Activated CD8-positive, alpha-beta memory T cell treated with anti-CD3 and anti-CD28 coated beads, Interleukin-2, amount 50 U/mL, for 4 hours (primary cell): ENCODE measurements around the gene PTTG1IP.
"Not testable (repeated sequence)": the region's sequence is repeated elsewhere in the genome, so short reads cannot be mapped to it uniquely, and the experiment has no call there.

Experiments
- DNase-seq: peaks from one replicate; pipeline ENCODE4 v3.0.0-alpha.2; 2020

PTTG1IP gene

DNA sequence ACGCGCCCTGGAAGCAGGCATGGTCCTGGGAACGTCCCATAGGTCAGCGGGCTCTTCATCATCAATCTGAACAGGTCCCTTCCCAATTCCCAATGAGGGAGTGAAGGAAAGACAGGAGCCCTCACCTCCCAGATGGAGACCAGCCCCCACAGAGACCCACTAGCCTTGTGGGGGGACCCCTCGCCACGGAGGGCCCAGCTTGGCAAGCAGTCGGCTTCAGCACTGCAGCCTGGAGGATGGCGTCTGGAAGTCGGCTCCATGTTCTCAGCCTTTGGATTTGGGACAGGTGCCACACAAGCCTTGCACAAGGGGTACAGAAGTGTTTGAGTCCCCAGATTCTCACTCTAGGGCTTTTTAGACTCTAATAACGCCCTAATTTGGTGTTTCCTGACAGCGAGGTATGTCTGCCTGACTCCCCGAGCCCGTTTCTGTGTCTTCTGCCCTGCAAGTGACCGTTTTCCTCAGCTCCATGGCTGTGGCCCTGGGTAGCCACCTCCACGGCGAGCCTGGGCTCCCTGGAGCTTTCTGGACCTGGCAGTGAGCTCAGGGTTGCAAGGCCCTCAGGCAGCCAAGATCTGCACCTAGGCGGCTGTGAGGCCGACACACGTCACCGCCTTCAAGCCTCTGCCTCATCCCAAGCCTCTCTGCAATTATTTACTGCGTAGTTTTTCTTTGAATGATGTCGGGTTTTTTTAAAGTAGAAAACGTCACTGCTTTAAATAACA lies 30.6 kb downstream of the PTTG1IP start:
- DNase-seq, result no peak

DNA sequence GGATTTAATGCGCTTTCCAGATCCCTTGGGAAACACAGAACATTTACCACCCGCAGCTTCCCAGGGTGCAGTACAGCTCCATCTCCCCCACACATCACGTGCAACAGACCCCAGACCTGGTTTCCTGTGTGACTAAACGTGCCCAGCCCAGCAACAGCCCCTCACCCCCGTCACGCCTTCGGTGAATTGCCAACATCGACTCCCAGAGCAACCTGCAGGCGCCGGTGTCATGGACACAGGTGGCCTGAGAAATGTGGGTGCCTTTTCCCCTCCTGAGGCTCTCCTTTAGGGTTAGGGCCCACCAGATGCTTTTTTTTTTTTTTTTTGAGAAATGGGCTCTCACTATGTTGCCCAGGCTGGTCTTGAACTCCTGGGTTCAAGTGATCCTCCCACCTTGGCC lies 31.4 kb downstream of the PTTG1IP start:
- no peak for DNase-seq

DNA sequence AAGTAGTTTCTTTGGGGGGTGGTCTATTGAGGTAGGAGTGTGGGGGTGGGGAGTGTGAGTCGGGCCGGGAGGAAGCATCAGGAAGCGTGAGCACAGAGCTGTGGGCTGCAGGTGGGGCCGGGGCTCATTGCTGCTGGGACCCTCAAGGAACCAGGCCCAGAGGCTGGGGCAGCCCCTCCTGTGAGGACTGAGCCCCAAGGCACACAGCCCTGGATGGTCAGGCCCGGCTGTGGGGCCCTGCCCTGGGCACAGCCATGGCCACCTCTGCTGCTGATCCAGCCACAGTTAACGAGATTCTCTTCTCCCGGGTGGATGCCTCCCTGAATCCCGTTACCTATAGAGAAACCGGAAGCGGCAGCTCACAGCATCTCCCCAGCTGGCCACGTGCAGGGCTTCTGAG lies 32.7 kb downstream of the PTTG1IP start:
- DNase-seq, result no peak

DNA sequence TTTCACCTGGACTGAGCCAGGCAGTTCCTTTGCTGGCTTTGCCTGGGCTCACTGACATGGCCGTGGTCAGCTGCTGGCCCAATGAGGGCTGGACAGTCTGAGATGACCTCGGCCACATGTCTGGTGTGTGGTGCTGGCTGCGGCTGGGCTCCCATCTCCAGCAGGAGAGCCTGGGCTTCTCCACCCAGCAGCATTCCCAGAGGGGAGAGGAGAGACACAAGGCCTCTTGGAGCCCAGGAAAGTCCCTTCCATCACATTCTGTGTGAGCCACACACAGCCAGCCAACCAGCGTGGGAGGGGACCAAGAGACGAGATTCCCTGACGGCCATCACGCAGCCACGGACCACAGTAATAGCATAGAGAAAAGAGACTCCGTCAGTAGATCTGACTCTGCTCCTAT lies 34.5 kb downstream of the PTTG1IP start:
- no peak for DNase-seq

DNA sequence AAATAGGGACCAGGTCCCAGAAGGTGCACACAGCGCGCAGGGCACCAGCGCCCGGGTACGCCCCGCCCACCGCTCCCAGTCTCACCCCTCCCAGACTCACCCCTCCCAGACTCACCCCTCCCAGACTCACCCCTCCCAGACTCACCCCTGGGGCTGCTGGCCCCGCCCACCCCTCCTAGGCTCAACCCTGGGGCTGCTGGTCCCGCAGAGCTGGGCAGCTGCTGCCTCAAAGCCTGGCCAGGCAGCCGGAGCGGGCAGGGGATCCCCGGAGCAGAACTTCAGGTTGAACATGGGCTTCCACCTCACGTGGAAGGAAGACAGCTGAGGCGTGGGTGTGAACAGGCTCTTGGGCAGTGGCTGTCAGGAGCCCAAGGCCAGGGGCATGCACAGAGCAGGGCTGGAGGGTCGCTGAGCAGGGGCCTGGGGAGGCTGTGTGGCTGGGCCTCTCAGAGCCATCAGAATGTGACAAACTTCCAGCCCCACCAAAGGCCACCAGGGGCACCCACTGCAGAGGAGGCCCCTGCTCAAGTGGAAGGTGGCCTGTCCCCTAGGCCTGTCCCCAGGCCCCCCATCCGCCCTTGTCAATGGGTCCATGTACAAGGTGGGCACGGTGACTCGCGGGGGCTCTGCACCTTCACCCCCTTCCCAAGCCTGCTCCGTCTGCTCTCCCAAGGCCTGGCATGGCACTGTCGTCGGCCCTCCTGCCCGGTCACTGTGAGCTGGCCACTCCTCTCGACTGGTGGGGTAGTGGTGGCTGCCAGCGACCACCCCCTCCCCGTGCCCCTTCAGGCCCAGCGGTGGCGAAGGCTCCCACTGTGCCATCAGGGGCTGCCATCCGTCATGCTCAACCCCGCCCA lies 35.2 kb downstream of the PTTG1IP start:
- no peak for DNase-seq

DNA sequence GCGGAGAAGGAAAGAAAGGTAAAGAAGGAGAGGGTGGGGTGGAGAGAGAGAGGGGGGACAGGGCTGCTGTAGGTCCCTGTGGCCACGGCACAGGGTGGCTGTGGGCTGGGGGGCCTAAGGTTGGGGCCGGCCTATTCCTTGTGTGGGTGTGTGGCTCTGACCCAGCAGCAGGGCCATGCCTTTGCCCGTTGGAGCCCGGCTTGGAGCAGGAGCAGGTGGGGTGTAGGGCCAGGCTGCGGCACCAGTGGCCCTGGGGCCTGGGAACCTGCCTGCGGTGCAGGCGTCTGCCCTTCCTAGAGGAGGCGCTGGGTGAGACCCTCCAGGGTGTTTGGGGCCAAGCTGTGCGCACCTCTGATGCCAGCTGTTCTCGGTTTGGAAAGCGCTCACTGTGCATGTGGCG lies 36.0 kb downstream of the PTTG1IP start:
- DNase-seq, result no peak

DNA sequence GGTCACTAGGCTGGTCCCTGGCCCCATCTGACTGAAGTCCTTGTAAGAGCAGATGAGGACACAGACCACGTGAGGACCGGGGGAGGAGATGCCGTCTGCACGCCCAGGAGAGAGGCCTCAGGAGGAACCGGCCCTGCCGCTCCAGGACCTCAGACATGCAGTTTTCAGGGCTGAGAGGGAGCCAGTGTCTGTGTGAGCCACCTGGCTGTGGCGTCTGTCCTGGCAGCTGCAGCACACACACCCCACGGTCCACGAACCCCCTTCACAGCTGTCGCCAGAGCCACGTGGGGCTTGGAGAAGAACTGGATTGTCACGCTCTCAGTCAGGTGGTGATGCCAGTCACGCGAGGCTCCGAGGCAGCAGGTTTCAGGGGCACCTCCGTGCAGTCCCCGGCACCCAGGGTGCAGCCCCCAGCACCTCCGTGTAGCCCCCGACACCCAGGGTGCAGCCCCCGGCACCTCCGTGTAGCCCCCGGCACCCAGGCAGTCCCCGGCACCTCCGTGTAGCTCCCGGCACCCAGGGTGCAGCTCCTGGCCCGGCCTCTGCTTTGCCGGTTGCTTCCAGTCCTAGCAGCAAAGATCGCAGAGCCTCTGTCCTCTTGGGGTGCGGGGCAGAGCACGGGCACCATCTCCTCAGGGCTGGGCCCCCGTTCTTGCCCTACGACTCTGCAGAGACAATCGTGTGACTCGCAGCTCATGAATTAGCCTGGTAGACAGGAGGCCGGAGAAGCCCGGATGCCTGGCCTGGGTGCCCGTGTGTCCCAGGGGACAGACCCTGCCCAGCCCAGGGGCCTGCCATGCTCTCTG lies 36.6 kb downstream of the PTTG1IP start:
- DNase-seq, result no peak

DNA sequence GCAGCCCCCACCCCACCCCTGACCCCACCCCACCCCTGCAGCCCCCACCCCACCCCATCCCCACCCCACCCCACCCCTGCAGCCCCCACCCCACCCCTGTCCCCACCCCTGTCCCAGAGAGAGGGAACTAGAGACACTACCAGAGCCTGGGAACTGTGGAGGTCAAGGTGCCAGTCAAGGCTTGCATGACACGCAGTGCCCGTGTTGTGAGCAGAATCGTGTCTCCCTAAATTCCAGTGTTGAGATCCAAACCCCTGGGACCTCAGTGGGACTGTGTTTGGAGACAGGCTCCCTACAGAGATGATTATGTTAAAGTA lies 37.2 kb downstream of the PTTG1IP start:
- DNase-seq, result no peak

DNA sequence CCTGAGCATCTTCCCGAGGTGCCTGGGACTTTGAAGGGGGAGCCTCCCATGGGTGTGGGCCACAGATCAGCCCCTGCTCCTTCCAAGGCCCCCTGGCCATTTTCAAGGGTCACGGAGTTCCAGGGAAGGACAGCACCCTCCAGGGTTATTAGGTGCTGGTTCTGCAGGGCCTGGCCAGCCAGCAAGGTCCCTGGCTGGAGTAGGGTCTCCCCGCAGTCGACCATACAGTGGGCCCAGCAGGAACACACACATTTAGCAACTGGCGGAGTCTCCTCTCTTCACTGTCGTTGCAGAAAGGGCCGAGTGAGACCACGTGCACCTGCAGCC lies 37.9 kb downstream of the PTTG1IP start:
- DNase-seq, result no peak

DNA sequence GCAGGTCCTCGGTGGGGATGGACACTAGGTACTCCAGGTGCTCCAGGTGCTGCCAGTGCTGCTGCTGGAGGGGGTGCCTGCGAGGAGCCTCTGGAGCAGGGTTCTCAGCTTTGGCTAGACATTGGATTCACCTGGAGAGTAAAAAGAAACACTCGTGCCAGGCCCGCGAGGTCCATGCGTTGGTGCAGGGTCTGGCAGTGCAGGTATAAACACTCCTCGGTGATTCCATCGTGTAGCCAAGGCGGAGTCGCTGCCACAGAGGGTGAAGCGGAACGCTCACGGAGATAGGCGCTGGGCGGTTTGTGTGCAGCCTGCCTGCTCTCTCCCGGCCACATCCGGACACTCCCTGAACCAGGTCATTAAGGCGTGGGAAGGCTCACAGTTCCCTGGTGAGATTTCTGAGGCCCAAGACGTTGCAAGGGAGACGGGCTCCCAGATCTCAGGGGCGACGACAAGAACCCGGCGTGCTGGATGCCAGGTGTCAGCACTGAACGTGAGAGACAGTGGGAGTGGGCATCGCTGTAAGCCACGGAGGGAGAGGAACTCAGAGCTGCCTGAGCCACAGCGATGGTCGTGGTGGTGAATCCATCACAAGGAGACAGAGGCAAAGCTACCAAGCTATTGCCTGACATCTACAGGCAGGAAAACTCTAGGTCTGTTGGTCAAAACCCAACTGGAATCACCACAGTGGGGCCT lies 38.4 kb downstream of the PTTG1IP start:
- DNase-seq, result no peak

DNA sequence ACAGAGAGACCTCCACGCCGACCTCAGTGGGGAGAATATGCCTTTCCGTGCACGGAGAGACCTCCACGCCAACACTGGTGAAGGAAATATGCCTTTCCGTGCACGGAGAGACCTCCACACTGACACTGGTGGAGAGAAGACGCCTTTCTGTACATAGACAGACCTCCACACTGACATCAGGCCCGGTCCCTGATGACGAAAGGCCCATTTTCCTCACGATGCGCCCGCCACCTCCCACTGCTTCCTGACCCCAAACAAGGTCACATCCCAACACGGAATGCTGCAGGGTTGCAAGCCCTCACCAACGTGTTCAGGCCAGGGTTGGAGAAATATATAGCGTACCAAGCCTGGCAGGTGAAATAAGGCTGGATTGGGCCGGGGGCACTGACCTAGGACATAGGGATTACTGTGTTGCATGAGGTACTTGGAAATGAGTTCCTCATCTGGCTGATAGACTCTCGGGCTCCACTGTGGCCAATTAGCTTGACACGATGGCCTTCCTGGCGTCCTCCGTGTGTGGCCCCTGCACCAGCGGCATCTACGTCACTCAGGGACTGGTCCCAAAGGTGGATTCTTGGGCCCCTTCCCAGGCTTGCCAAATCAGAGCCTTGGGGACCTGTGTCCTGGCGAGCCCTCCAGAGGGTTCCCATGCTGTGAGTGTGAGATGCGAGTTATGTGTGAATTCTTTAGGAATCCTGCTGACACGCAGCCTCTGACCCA lies 39.1 kb downstream of the PTTG1IP start:
- DNase-seq, result no peak

DNA sequence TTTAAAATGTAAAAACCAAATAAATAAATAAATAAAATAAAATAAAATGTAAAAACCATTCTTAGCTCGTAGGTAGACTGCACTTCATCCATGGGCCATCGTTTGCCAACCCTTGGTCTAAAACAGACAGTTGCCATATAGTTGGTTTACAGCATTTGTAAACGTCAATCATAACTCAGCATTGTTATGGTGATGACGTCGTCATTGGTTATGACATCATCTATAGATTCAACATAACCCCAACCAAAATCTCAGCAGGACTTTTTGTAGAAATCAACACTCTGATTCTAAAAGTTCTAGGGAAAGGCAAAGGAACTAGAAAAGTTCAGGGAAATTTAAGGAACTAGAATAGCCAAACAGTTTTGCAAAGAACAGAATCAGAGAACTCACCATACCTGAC lies 39.8 kb downstream of the PTTG1IP start:
- DNase-seq, result no peak

DNA sequence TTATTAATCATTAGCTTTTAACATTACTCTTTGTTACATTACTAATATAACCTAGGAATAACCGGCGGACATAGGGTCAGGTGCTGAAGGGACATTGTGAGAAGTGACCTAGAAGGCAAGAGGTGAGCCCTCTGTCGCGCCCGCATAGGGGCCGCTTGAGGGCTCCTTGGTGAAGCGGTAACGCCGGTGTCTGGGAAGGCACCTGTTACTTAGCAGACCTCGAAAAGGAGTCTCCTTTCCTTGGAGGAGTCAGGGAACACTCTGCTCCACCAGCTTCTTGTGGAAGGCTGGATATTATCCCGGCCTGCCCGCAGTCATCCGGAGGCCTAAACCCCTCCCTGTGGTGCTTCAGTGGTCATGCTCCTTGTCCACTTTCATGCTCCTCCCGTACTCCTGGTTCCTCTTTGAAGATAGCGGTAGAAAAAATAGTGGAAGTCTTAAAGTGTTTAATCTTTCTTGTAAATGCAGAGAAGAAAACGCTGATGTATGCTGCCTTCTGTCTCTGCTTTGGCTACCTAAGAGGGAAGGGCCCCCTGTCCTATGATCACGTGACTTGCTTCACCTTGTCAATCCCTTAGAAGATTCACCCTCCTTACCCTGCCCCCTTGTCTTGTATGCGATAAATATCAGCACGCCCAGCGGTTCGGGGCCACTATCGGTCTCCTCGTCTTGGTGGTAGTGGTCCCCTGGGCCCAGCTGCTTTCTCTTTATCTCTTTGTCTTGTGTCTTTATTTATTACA lies 40.8 kb downstream of the PTTG1IP start:
- not testable (repeated sequence) for DNase-seq

DNA sequence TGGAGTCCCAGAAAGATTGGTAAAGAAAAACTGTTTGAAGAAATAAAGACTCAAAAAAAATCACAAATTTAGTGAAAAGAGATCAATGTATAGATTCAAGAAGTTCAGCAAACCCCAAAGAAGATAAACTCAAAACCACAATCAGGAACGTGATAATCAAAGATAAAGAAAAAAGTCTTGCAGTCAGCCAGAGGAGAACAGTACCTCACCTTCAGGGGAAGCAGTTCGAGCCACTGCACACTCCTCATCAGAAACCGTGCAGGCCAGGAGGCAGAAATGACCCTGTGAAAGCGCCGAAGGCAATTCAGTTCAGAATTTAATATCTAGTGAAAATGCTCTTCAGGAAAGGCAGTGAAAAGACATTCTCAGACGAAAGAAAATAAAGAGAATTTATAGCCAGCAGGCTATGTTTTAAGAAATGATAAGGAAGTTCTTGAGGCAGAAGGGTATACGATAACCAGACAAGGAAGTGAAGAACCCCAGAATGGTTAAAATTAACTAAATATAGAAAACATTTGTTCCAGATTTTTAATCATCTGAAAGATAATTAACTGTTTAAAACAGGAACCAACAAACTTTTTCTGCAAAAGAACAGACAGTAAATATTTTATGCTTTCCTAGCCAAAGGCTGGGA lies 42.1 kb downstream of the PTTG1IP start:
- no peak for DNase-seq

DNA sequence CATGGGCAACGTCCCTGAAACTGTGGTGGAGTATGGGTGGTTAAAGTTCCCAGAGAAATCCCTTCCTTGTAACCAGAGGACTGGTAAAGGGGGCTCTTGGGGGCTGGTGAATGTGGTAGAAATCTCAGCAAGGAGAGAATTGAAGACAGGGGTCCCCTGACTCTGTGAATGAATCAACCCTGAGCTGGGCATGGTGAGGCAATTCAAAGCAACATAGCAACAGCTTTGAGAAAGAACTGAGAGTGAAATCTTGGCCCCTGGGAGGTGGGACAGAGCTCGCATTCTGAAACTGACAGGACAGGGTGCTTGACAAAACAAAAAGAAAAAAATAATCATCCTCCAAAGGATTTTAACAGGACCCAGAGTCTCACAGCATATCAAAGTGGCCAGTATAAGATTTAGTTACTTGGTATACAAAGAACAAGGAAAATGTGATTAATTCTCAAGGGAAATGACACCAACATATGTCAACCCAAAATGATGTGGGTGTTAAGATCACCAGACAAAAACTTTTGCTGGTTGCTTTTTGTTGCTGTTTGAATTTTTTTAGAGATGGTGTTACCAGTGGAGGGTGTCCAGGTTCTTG lies 43.9 kb downstream of the PTTG1IP start:
- DNase-seq, result no peak

DNA sequence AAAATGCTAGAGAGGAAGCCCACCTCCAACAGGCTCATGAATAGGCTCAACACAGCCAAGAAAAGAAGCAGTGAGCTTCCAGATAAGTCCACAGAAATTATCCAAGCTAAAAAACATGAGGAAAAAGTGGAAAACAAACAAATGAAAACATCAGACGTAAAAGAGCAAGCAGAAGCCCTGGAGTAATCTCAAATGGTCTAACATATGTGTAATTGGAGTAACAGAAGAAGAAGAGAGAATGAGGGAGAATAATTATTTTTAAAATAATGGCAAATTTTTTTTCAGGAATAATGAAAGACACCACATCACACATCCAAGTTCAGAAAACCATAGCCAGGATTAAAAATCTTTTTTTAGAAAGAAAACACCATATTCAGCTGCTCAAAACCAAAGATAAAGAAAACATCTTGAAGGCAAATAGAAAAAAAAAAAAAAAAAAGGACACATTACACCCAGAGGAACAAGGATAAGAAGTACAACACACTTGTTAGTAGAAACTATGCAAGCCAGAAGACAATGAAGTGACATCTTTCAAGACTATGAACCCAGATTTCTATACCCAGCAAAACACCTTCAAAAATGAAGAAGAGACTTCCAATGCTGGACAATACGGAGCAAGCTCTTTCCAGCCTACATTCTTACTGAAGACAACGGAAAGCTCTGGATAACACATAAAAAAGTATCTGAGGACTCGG lies 45.0 kb downstream of the PTTG1IP start:
- no peak for DNase-seq

DNA sequence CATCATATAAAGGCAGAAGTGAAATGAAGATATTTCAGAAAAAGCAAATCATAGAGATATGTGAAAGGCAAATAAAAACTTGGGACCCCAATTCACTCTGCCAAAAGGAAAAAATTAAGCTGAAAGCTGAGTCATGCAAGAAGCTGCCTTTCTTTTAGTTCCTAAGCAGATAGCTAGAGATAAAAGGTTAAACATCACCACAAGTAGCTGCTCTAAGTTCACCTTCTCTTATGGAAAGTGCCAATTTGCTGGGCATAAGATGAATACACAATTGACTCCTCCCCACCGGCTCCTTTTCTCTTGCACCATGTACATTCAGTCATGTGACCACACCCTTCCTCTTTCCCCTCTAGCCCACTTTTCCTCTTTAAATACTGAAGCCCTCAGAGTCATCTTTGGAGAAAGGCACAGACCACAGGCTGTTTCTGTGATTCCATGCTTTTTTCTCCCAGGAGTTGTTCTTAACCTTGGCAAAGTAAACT lies 50.3 kb downstream of the PTTG1IP start:
- no peak for DNase-seq

DNA sequence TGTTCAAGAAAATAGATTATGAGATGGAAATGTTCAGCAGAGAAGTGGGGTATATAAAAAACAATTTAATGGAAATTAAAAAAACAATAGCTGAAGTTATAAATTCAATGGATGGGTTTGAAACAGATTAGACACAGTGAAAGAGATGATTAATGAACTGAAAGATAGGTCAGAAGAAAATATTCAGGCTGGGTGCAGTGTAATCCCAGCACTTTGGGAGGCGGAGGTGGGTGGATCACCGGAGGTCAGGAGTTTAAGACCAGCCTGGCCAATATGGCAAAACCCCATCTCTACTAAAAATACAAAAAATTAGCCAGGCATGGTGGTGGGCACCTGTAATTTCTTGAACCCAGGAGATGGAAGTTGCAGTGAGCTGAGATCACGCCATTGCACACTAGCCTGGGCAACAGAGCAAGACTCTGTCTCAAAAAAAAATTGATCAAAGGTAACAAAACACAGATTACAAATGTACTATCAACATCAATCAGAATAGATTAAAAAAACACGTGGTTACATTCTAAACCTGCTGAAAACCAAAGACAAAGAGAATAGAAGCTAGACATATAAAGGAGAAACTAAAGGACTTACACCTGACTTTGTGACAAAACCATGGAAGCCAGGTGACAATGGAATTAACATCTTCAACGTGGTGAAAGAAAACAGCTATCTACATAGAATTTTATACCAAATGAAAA lies 50.9 kb downstream of the PTTG1IP start:
- DNase-seq, result no peak

DNA sequence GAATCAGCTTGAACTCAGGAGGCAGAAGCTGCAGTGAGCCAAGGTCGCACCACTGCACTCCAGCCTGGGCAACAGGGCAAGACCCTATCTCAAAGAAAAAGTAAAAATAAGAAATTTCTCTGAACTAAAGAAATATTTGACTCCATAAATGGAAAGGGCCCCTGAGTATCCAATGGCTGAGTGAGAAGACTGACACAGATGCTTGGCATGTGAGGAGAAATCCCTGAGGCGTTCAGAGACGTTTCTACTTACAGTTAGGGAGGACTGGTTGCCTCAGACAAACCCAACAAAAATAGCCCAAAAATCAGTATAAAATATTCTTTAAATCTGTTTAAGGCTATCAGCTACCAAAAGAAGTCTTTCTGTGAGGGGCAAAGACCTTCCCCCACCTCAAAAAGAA lies 52.6 kb downstream of the PTTG1IP start:
- no peak for DNase-seq
